Fibroblast of lung (primary cell): ENCODE results near the gene FNIP1.

Experiments
- EZH2 ChIP-seq: IDR thresholded peaks from 2 replicates; pipeline ENCODE4 v1.5.1; 2012; ENCODE audit warnings: low read length, control low read depth, mild to moderate bottlenecking; ENCODE audit errors: missing control alignments
- TF ChIP-seq, protein P1 (sequence below), 2 donors: IDR thresholded peaks in 1 of 2; conservative IDR thresholded peaks in 1 of 2; 1 replicate in 1 of 2; 2 replicates in 1 of 2; pipeline ENCODE4 v1.5.1; 2011 to 2012; ENCODE audit warnings: low read length in 2 of 2, control low read depth in 1 of 2, inconsistent platforms in 1 of 2, low read depth in 1 of 2, mild to moderate bottlenecking in 1 of 2

DNA sequence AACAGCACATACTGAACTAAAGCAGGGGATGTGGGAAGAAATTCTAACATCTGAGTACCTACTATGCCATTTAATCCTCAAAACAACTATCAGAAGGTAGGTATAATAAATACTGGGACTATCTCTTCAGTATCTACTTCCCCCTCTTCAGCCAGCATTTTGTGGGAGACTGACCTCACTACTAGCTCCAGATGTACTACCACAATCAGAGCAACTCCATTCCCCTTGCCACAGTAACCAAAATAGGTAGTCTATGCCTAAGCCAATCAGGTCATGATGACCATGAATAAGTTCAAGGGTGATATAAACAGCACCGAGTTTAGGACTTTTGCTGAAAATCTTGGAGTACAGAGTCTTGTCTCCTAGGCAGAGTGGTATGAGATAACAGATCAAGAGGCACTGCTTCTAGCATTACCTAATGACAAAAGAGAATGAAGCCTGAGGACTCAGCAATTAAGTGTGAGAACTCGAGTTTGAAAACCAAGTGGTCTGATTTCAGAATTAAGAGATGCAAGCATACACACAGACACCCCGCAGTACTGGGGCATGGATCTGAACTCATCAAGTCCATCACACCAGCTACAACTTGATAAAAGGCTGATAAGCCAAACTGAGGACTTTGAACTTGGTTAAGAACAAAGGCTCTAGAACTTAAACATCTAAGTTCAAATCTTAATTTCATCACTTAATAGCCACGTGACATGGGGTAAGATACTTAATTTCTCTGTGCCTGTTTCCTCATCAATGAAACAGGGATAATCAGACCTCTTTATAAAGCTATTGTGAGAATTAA lies 9.7 kb downstream of the FNIP1 start:
- TF ChIP-seq, protein P1, sequence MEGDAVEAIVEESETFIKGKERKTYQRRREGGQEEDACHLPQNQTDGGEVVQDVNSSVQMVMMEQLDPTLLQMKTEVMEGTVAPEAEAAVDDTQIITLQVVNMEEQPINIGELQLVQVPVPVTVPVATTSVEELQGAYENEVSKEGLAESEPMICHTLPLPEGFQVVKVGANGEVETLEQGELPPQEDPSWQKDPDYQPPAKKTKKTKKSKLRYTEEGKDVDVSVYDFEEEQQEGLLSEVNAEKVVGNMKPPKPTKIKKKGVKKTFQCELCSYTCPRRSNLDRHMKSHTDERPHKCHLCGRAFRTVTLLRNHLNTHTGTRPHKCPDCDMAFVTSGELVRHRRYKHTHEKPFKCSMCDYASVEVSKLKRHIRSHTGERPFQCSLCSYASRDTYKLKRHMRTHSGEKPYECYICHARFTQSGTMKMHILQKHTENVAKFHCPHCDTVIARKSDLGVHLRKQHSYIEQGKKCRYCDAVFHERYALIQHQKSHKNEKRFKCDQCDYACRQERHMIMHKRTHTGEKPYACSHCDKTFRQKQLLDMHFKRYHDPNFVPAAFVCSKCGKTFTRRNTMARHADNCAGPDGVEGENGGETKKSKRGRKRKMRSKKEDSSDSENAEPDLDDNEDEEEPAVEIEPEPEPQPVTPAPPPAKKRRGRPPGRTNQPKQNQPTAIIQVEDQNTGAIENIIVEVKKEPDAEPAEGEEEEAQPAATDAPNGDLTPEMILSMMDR (conservative IDR thresholded peaks at IDR 0.05 in 1 of 2, IDR thresholded peaks at IDR 0.05 in 1 of 2; ENCODE audit: low read depth in 1 of 2, low read length in 2 of 2), result no peak
- no peak for TF ChIP-seq EZH2
